ENCODE data around the gene ACVR1C. TPM values are rescaled to one million over a fixed set of nuclear protein-coding genes. Genes with fewer than 3 reads are reported as not detected.

The ACVR1C gene
- total RNA-seq, 4 donors from 2014 or later = 47.1 to 120 (median 57.1) TPM

DNA sequence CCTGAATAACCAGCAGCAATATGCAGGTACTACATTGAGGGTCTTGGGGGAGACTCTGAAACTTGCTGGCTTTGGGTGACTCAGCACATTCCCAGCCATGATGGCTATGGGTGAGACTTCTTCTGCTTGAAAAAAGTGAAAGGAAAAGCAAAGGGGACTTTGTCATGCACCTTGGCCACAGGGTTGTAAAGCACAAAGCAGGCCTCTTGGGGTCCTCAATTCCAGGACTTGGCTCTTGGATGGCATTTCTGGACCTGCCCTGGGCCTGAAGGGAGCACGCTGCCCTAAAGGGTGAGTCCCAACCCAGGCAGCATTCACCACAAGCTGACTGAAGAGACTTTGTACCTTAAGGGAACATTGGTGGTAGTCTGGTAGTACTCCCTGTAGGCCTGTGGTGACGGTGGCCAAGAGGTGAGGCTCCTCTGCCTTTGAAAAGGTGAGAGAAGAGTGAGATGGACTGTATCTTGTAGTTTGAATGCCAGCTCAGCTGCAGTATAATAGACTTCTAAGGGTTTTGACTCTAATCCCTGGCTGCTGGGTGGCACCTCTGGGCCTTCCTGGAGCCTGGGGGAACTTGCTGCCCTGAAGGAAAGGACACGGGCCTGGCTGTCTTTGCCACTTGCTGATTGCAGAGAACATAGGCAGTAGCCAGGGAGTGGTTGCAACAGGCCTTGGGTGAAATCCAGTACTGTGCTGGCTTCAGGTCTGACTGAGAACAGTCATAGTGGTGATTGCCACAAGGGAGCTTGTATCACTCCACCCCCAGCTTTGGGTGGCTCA lies 148.3 kb downstream of the ACVR1C start:
- TF ChIP-seq, protein P1, sequence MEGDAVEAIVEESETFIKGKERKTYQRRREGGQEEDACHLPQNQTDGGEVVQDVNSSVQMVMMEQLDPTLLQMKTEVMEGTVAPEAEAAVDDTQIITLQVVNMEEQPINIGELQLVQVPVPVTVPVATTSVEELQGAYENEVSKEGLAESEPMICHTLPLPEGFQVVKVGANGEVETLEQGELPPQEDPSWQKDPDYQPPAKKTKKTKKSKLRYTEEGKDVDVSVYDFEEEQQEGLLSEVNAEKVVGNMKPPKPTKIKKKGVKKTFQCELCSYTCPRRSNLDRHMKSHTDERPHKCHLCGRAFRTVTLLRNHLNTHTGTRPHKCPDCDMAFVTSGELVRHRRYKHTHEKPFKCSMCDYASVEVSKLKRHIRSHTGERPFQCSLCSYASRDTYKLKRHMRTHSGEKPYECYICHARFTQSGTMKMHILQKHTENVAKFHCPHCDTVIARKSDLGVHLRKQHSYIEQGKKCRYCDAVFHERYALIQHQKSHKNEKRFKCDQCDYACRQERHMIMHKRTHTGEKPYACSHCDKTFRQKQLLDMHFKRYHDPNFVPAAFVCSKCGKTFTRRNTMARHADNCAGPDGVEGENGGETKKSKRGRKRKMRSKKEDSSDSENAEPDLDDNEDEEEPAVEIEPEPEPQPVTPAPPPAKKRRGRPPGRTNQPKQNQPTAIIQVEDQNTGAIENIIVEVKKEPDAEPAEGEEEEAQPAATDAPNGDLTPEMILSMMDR (IDR thresholded peaks at IDR 0.05; ENCODE audit: low read depth) = no peak

DNA sequence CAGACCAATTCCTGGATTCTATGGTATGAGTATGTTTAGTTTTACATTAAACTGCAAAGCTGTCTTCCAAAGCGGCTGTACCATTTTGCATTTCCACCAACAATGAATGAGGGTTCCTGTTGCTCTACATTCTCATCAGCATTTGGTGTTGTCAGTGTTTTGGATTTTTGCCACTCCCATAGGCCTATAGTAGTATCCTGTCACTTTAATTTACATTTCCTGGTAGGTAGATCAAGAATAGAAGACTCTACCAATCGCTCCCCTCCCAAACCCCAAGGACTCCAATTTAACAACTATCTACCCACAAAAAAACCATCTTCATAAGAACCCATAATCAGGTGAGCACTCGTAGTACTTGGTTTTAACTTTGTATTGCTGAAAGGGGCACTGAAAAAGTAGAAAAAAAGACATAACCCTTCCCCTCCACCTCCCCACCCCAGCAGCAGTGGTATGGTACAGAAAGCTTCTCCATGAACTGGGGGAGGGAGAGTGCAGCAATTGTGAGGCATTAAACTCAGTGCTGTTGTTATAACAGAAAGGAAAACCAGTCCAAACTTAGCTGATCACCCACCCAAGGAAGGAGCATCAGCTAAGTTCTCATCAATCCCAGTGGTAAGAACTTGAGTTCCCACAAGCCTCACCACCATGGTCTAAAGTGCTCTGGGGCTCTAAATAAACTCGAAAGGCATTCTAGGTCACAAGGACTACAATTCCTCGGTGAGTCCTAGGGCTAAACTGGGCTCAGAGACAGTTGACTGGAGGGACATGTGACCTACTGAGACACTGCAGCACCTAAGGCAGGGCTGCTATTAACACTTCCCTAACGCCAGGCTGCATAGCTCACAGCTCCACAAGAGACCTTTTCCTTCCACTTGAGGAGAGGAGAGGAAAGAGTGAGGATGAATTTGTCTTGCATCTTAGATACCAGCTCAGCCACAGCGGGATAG lies 149.3 kb downstream of the ACVR1C start:
- TF ChIP-seq, protein P1 (IDR thresholded peaks at IDR 0.05; ENCODE audit: low read depth) = no peak

- TF ChIP-seq, protein P1 (IDR thresholded peaks at IDR 0.05; ENCODE audit: low read depth) = no peak
Observed at GRCh38 chr2:157477919-157478318, 150.7 kb downstream of the ACVR1C start.

GRCh38 chr2:157476953-157477709 lies 151.5 kb downstream of the ACVR1C start:
- TF ChIP-seq, protein P1 (IDR thresholded peaks at IDR 0.05; ENCODE audit: low read depth) = no peak

Other genes starting within 250 kb of the ACVR1C start
- gene CYTIP, start 184.8 kb downstream of the ACVR1C start, total RNA-seq = 10 to 100 TPM in 3 of 4 donors, 1 to 10 TPM in 1; 6.4 to 47.8 (median 14.6) TPM
- gene ACVR1, start 247.5 kb upstream of the ACVR1C start, total RNA-seq = 10 to 100 TPM; 34.7 to 49.6 (median 44.2) TPM

All from subcutaneous adipose tissue (tissue), 4 donors.